ENCODE results near the gene LTB4R2.
A peak's percentile ranks its signal among the peaks of the same experiment; 100 is the strongest.

LTB4R2 gene

DNA sequence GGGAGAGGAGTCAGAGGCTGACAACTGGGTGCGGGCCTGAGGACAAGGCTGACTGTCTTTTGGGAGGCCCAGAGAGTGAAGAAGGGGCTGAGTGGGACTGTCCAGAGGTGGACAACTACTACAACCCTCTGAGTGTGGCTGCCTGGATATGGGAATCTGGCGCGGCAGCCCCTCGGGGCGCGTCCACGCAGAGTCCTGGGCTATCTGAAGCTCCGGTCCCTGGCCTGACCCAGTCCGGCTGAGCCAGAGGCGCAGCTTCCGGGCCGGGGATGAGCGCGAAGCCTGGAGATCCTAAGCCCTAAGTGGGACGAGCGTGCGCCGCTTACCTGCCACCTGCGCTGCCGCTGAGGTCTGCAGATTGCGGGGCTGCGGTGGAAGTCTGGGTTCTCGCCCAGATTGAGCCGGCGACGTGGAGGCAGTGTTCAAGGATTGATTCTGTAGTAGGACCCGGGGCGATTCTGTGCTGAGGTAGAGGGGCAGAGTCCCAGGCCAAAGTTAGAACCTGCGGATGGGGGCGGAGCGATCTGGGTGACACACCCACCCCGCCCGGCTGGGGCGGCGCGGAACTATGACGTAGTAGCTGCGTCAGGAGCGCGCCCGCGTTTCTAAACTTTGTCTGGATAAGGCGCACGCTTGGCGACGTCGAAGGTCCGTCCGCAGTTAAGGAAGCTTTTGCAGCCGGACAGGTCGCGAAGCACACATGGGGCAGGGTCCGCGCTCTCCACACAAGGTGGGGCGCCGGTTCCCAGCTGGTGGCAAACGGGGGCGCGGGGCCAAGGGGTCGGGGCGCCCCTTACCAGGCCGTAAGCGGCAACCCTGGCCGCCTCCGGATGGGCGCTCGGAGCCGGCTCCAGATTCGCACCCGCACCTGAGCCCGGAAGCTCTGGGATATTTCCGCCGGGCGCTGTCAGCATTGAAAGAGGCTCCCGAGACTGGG, 10.4 kb upstream of the LTB4R2 start, which contains the start of the genes DHRS1 and NOP9:
DHRS1 (minus strand) TSS at position 526 of the 937 bp plus-strand sequence. CDS start 674 bp downstream, outside the sequence.
NOP9 (plus strand) TSS at position 596 of the 937 bp plus-strand sequence; CDS start at position 701, 105 bp downstream.
- DNase-seq (ENCODE audit: low spot score), result peak; percentile 90

DNA sequence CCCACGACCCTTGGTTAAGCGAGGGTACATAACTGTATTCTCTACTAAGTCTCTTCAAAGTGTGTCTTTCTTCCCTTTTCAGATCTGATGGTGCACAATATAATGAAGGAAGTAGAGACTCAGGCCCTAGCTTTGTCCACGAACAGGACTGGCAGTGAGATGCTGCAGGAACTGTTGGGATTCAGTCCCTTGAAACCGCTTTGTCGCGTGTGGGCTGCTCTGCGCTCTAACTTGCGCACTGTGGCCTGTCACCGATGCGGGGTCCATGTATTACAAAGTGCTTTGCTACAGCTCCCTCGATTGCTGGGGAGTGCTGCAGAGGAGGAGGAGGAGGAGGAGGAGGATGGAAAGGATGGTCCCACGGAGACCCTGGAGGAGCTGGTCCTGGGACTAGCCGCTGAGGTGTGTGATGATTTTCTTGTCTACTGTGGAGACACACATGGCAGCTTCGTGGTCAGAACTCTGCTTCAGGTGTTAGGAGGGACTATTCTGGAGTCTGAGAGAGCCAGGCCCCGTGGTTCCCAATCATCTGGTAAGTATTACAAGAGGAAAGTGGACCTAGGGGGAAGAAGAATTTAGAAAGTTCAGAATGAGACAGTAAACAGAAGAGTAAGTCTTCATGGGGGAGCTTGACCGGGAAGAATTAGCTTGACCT, 9.5 kb upstream of the LTB4R2 start:
- DNase-seq (ENCODE audit: low spot score), result no peak

DNA sequence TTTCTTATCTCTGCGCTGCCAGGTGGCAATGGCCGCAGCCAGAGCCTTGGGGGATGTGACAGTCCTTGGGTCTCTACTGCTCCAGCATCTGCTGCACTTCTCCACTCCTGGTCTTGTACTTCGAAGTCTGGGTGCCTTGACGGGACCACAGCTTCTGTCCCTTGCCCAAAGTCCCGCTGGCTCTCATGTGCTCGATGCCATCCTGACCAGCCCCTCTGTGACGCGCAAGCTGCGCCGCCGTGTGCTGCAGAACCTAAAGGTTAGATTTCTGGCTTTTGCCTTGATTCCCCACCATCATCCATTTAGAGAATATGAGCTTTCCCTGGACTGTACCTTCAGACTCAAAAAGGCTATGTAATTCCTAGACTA, 5.9 kb upstream of the LTB4R2 start:
- no peak for DNase-seq (ENCODE audit: low spot score)

DNA sequence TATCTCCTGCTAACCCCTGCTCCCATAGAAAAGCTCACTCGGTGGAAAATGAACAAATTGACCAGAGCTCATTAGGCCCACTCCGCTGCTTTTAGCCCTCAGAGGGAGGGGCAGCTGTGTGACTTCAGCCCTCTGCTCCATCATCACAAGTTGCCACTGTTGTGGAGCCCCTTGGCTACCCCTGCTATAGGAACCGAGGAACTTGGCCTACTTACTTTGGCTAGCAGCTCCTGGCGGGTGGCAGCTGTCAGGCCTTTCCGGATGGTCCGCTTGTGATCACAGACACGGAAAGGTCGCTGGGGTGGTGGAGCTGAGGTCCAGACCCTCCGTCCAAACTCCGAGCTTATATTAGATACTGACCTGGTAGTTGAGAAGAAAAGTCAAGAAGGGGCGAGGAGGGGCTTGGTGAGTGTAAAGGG, 2.8 kb upstream of the LTB4R2 start:
- DNase-seq (ENCODE audit: low spot score), result no peak

DNA sequence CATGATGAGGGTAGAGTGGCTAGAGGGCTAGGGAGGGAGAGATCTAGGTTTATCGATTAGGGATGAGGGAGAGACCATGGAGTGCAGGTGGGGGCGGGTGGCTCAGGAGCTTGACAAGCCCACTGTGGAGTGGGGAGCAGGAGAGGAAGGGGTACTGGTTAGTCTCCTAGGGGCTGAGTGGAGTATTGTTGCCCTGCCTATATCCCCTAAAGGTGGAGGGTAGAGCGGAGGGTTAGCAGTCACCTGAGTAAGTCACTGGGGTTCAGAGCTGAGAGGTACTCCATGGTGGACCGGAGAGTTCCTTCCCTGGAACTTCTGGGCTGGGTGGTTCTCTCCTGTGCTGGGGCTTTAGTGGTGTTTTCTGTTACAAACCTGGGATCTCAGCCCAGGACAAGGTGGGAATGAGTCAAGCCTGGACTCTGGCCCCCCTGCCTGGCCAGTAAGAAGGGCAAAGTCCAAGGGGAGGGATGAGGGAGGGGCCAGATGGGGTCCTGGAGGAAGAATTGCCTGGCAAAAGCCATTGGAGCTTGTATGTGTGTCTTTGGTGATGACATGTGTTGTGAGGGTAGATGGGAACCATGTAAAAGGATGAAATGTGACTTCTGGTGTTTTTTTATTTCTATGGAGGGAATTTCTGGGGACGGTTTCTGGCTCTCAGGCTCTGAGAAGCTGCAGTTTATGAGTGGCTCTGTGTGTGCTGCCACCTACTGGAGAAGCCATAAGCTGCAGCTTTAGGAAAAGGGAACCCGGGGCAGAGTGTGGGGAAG, 2.2 kb upstream of the LTB4R2 start, which contains the start of gene CIDEB:
CIDEB (minus strand) TSS at position 403 of the 767 bp plus-strand sequence; CDS start at position 284, 119 bp downstream.
- DNase-seq (ENCODE audit: low spot score), result peak; percentile 53

DNA sequence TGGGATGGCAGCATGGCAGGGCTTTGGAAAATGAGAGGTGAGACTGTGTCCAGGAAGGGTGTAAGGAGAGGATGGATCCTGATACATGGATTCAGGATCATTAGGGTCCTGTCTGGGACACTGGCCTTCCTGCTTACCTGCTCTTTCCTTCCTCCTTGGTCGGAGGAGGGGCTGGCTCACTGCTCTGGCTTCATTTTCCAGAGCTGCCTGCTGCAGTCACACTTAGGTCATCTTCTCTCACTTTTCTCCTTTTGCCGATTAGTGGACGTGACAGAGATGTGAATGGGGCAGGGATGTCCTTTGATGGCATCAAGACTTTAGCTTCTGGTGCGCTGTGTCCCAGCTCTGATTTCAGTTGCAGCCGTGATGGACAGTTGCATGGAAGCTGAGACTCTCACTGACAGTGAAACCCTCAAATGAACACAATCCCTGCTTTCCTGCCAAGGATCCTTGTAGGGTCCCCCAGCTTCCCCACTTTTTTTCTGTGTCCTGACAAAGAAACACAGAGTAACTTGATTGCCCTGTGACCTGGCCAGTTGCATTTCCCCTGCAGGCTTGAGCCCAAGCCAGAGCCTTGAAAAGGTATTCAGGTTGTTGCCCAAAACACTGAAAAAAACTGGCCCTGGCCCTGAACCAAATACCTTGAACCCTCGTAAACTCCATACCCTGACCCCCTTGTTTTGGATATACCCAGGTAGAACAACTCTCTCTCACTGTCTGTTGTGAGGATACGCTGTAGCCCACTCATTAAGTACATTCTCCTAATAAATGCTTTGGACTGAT, 1.4 kb upstream of the LTB4R2 start:
- DNase-seq (ENCODE audit: low spot score), result no peak

DNA sequence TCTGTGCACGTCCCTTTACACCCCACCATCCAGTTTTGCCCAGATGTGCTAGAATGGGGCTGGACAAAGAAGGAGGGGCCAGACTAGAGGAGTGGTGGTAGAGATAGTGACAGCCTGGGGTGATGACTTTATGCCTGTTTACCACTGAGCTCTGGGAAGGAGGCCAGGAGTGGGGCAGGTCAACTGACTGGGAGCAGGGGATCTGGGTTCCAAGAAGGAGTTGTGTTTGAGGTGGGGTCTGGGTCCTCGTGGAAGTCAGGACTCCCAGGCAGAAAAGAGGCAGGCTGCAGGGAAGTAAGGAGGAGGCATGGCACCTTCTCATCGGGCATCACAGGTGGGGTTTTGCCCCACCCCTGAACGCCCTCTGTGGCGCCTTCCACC, 315 bp downstream of the LTB4R2 start:
- DNase-seq (ENCODE audit: low spot score), result no peak

DNA sequence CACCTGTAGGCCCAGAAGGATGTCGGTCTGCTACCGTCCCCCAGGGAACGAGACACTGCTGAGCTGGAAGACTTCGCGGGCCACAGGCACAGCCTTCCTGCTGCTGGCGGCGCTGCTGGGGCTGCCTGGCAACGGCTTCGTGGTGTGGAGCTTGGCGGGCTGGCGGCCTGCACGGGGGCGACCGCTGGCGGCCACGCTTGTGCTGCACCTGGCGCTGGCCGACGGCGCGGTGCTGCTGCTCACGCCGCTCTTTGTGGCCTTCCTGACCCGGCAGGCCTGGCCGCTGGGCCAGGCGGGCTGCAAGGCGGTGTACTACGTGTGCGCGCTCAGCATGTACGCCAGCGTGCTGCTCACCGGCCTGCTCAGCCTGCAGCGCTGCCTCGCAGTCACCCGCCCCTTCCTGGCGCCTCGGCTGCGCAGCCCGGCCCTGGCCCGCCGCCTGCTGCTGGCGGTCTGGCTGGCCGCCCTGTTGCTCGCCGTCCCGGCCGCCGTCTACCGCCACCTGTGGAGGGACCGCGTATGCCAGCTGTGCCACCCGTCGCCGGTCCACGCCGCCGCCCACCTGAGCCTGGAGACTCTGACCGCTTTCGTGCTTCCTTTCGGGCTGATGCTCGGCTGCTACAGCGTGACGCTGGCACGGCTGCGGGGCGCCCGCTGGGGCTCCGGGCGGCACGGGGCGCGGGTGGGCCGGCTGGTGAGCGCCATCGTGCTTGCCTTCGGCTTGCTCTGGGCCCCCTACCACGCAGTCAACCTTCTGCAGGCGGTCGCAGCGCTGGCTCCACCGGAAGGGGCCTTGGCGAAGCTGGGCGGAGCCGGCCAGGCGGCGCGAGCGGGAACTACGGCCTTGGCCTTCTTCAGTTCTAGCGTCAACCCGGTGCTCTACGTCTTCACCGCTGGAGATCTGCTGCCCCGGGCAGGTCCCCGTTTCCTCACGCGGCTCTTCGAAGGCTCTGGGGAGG, 985 bp downstream of the LTB4R2 start, which contains the start of gene LTB4R:
LTB4R (plus strand) TSS at position 857 of the 959 bp plus-strand sequence. CDS start 4,150 bp downstream, outside the sequence.
- DNase-seq (ENCODE audit: low spot score), result peak; percentile 62

DNA sequence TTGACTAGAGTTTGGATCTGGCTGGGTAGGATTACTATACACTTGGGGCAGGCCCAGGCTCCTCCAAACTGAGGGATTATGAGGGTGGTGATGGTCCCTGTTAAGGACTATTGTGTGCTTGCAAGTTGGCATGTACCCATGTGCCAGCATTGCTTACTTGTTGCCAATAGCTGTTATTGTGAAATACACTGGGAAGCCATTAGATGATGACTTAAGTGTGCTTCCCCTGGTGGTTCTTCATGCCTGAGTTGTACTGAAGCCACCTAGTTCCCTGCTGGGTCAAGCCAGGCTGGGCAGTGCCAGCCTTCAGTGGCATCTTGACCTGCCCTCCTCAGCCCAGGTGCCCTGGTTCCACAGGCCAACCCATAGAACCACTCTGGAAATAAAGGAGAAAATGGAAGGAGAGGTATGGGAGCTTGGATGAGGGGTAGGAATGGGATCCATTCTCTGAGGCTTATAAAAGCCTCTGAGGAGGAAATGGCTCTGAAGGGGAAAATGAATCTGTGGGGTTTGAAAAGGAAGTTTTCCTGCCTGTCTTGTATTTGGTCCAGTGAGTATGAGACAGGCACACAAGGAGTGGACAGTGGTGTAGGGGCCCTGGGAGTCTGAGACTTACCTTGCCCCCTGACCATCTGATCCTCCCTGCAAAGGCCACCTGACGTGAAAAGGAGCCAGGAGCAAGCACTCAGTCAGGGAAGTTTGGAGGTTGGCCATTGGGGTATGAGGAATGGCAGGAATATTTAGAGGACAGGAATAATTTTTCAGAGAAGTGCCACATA, 2.1 kb downstream of the LTB4R2 start:
- DNase-seq (ENCODE audit: low spot score), result no peak

DNA sequence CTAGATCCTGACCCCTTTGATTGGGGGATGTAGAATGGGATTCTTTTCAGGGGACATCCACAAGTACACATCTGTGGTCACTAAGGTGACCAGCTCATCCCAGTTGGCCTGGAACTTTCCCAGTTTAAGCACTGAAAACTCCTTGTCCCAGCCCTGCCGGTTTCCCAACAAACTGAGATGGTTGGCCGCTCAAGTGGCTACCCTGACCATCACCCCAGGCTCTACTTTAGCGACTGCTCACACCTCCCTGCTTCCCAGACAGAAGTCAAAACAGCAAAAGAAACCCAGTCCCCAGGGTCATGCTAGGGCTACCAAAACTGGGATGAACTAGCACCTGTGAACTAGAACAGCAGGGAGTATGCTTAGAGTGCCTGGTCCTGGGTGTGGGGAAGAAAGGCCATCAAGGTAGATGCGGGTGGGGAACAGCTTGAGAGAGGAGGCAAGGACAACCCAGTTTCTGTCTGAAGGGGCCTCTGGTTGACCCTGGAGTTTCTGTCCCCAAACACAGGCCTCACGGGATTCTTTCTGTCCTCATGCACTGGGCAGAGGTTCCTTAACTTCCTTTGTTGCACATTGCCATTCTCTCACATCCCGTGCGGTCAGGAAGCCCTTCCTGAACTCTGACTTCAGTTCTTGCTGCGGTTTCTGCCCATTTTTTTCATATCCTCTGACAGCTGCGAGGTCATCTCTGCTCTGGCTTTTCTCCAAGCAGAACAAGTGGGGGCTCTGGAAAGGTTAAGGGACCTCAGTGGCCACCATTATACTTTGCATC, 3.0 kb downstream of the LTB4R2 start:
- peak; percentile 56 for DNase-seq (ENCODE audit: low spot score)

DNA sequence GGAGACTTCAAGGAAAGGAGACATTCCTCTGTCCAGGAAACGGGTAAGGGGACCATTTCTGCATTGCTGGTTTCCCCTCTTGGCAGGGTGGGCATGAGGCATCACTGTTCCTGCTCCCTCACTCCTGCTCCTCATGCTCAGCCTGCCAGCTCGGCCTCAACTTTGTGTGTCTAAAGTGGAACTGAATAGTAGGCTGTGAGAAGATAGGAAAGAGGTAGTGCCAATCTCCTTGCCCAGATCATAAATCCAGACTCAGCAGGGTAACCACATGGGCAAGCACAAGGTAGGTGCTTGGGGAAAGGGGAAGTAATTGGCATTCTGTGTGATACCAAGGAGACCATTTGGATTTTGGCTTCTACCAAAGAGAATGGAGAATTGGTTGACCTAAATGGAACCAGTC, 4.0 kb downstream of the LTB4R2 start:
- DNase-seq (ENCODE audit: low spot score), result no peak

DNA sequence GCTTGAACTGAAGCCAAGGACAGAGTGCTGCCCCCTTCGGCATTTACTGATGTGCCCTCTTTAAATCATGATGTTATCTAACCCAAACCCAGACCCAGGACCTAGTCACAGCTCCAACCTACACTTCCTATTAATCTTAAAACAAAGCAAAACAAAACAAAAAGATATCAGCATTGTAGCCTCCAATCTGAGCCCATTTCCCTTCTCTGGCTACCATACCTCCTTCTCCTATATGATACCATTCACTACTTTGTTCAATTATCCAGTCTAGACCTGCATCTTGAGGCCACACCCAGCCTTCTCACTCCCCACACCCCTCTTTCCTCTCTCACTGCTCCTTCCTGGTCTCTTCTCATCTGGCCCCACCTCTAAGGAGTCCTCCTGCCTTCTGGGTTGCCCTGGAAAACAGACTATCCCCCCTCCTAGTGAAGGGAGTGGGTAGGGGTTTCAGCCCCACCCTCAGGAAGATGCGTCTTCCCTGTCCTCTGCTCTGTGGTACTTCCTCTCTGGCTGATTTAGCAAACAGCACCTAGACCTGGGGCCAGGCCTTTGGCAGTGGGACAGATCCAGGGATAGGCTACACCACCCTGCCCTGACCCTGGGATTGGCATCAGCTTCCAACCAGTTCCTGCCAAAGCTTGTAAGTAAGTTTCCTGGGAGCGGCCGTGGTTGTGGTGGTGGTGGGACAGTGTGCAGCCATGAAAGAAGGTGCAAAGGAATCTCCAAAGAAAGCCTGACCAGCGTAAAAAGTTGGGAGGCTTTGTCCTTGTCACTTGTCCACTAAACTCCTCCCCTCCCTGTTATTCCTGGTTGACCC, 4.6 kb downstream of the LTB4R2 start:
- DNase-seq (ENCODE audit: low spot score), result no peak

DNA sequence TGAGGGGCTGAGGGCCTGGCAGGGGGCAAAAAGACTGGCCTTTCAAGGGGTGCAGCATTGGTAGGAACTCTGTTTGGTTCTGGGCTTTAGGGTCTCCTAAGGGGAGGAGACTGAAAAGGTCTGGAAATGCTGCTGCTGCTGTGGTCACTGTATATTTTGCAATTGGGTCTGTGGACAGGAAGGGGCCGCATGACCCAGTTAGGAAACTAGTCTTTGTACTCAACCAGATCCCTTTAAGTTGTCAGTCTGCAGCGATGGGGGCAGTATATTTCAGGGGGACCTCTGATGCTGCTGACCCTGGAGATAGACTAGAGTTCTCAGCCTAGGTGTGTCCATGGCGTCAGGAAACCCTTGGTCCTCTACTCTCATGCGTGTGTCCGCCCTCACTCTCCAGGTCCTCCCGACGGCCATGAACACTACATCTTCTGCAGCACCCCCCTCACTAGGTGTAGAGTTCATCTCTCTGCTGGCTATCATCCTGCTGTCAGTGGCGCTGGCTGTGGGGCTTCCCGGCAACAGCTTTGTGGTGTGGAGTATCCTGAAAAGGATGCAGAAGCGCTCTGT, 5.4 kb downstream of the LTB4R2 start:
- no peak for DNase-seq (ENCODE audit: low spot score)

DNA sequence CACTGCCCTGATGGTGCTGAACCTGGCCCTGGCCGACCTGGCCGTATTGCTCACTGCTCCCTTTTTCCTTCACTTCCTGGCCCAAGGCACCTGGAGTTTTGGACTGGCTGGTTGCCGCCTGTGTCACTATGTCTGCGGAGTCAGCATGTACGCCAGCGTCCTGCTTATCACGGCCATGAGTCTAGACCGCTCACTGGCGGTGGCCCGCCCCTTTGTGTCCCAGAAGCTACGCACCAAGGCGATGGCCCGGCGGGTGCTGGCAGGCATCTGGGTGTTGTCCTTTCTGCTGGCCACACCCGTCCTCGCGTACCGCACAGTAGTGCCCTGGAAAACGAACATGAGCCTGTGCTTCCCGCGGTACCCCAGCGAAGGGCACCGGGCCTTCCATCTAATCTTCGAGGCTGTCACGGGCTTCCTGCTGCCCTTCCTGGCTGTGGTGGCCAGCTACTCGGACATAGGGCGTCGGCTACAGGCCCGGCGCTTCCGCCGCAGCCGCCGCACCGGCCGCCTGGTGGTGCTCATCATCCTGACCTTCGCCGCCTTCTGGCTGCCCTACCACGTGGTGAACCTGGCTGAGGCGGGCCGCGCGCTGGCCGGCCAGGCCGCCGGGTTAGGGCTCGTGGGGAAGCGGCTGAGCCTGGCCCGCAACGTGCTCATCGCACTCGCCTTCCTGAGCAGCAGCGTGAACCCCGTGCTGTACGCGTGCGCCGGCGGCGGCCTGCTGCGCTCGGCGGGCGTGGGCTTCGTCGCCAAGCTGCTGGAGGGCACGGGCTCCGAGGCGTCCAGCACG, 6.1 kb downstream of the LTB4R2 start:
- DNase-seq (ENCODE audit: low spot score), result no peak

DNA sequence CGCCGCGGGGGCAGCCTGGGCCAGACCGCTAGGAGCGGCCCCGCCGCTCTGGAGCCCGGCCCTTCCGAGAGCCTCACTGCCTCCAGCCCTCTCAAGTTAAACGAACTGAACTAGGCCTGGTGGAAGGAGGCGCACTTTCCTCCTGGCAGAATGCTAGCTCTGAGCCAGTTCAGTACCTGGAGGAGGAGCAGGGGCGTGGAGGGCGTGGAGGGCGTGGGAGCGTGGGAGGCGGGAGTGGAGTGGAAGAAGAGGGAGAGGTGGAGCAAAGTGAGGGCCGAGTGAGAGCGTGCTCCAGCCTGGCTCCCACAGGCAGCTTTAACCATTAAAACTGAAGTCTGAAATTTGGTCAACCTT, 6.6 kb downstream of the LTB4R2 start:
- DNase-seq (ENCODE audit: low spot score), result no peak

DNA sequence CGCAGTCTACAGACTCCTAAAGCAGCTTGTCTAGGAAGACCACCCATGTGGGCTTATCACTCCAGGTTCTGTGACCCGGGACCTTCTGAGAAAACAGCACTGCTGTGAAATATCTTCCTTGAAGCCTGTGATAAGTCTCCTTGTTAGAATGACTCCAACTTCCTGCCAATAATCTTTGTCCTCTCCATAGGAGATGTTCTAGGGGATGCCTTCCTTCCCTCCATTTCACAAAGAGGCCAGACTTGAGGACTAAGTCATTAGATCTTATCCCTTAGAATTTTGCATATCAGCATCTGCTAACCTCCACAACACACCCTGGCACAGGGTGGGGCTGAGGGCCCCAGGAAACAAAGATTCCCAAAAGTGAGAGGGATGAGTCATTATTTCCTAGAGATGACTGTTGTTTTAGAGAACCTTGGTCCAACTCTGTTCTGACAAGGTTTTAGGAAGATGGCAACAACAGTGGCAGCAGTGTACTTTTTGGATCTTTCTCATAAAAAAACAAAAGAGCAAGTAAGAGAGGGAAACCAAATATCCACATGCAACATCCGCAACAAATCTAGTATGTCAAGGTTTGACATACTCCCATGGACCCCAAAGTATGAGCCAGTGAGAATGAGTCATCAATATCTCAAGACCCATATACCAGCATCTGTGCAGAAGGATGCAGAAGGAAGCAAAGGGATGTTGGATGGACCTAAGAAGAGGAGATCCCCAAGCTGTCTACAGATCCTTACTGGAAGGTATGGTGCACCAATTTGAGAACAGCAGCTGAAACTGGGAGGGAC, 7.4 kb downstream of the LTB4R2 start:
- DNase-seq (ENCODE audit: low spot score), result no peak

Measured in CD4-positive, alpha-beta T cell treated with Interleukin-6 at 100 ng/mL for 8 hours (primary cell).